Activated T-cell treated with anti-CD3 and anti-CD28 coated beads, Interleukin-2, amount 50 U/mL, for 4 hours (primary cell): ENCODE measurements around the gene POLDIP3. TPM values are rescaled to one million over a fixed set of nuclear protein-coding genes. Genes with fewer than 3 reads are reported as not detected.

Source experiments
- ATAC-seq, 2 donors: fragments of 200-7000 bp; cut with Tn5 transposase; one replicate each; pipeline ENCODE4 v1.10.0; 2021
- DNase-seq: peaks from one replicate; pipeline ENCODE4 v3.0.0-alpha.2; 2020
- H3K27me3 Mint-ChIP-seq: one replicate; pipeline ENCODE4 v1.8.0; 2021; ENCODE audit warnings: low read depth, mixed read lengths
- H3K36me3 Mint-ChIP-seq: one replicate; pipeline ENCODE4 v1.8.0; 2022; ENCODE audit warnings: mixed read lengths; ENCODE audit not compliant: insufficient read depth
- H3K4me1 Mint-ChIP-seq: one replicate; pipeline ENCODE4 v1.8.0; 2021; ENCODE audit warnings: low read depth, mixed read lengths
- H3K4me3 Mint-ChIP-seq: one replicate; pipeline ENCODE4 v1.8.0; 2021; ENCODE audit warnings: mild to moderate bottlenecking, moderate library complexity, mixed read lengths
- H3K9me3 Mint-ChIP-seq: one replicate; pipeline ENCODE4 v1.8.0; 2021; ENCODE audit warnings: mixed read lengths
- total RNA-seq, 3 donors: library from RNA; stranded (reverse); gene quantifications; one replicate each; pipeline ENCODE4 v1.2.1, GENCODE V29; 2021

The POLDIP3 gene
- total RNA-seq, 3 donors from 2014 or later = 71.8 to 82.6 (median 77.1) TPM

DNA sequence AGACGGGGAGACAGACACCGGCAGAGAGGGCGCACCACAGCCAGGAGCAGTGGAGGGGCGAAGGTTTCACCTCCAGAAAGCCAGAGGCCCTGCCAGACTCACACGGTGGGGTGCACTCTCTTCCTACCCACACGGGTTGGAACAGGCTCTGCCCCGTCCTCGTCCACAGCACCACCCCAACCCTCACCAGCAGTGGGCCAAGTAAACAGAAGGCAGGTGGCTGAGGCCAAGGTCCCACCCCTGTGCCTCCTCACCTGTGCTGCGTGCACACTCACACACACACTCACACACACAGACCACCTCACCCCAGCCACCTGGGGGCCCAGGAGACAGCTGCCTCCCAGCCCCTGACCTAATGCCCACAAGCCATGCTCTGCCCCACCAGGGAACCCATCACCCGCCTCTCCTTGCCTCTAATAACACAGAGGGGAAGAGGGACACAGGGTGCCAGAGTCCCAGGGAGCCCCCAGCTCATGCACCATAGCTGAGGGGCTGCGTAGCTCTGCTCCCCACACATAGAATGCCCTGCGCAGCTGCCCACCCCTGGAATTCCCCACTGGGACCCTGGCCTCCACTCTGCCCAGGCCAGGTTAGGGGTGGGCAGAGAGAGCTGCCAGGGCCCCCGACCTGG lies 31.4 kb upstream of the POLDIP3 start:
- Mint-ChIP-seq H3K27me3 (no peaks in the 10 kb centered on the region), H3K9me3 (no peaks in the 10 kb centered on the region), H3K36me3 (no peaks in the 10 kb centered on the region), H3K4me3 (no peak overlapping the region), H3K4me1 (peaks cover 44% of the 10 kb centered on the region)
- DNase-seq (no peak), ATAC-seq (no peak)

DNA sequence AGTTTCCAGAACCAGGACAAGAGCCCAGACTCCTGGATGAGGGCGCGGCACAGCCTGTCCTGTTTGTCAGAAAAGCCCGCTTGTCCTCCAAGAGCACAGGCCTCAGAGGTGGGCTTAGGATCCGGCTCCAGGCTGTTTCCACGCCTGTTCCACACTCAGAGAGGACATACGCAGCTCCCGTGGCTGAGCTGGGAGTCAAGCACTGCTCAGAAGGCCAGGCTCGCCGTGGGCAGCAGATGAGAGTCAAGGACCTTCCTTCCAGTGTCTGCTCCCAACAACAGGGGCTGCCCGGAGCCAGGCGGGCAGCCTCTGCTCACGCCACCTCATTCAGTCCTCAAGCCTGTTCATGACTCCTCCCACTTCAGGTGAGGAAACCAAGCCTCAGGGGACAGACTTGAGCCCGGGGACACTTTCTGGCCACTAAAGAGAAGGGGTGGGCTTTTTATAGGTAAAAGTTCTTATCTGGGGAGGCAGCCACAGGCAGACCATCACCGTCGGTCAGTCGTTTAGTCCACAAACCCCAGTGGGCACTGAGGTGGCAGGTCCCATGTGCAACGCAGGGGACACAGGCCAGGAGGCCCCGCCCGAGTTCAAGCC lies 30.8 kb upstream of the POLDIP3 start:
- Mint-ChIP-seq H3K9me3 (no peaks in the 10 kb centered on the region), H3K4me3 (no peak overlapping the region)
- ATAC-seq = no peak

DNA sequence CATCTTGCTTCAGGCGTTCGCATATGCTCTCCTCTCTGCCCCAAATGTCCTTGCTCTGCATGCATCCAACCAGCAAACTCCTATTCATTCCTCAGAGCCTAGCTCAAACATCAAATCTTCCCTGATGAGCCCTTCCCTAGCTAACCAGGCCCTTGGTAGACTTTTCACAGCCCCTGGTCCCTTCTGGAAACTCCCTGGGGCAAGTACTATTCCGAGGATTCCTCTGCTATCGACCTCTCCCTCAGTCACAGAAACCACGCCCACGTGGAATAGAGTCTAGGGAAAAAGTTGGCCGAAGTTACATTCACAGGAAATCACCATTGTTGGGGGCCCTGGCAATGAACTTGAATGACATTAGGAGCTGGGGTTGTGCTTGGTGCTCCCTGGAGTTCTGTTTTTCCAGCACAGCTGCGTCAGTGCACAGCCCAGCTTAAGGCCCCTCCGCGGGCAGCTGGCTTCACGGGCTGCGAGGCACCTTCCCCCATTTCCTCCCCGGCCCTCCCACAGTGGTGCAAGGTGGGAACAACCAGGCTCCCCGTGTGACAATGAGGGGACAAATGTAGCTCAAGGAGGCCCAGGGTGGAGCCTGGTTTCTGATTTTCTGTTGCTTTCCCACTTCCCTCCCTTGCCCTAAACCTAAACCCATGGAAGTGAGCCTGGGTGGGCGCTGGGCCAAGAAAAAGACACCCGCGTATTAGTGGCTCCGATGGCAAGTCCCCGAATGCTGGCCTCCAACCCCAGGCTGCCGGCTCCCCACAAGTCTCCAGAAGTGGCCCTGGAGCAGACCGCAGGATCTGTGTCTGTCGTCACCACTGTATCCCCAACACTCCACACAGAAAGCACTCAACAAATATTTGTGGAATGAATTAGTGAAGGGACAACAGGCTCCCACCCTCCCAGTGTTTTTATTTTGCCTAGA lies 30.0 kb upstream of the POLDIP3 start:
- H3K9me3 Mint-ChIP-seq = no peaks in the 10 kb centered on the region
- ATAC-seq = no peak
- DNase-seq = no peak
- peaks cover 42% of the 10 kb centered on the region for H3K4me1 Mint-ChIP-seq
- peaks cover 2% of the 10 kb centered on the region for H3K36me3 Mint-ChIP-seq
- no peaks in the 10 kb centered on the region for H3K27me3 Mint-ChIP-seq
- no peak overlapping the region for H3K4me3 Mint-ChIP-seq

More for the DNA sequence above, 30.8 kb upstream of the POLDIP3 start:
- DNase-seq = no peak
- Mint-ChIP-seq H3K27me3 (no peaks in the 10 kb centered on the region), H3K4me1 (peaks cover 44% of the 10 kb centered on the region), H3K36me3 (peaks cover 2% of the 10 kb centered on the region)

DNA sequence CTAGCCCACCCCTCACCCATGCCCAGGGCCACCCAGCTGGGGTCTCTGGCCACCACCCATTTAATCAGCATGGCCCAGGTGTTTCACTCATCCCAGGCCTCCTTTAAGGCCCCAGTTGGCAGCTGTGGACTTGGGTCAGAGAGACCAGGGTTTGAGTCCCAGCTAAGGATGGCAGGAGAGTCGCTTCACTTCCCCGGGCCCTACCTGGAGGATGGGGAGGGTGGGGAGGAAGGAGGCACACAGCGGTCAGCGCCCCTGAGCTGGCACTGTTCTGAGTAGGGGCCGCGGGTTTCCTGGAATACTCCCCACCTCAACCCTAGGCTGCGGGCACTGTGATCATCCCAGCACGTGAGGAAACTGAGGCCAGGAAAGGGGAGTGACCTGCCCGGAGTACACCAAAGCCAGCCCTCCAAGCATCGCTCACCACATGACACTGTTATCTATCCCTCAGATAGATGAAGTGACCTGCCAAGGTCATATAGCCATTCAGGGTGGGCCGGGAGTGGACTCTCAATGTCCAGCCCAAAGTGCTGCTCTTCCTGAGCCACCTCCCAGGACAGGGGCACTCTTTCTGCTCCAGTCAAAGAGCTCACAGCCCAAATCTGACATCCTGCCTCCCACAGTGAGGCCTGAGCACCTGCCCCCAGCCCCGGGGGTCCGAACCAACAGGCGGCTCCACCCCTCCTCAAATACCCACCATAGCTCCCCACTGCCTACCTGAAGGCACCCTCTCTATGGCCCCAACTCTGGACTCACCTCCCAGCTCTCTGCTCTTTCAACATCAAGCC lies 29.1 kb upstream of the POLDIP3 start:
- no peaks in the 10 kb centered on the region for H3K9me3 Mint-ChIP-seq
- no peaks in the 10 kb centered on the region for H3K27me3 Mint-ChIP-seq
- no peak overlapping the region for H3K4me3 Mint-ChIP-seq
- H3K4me1 Mint-ChIP-seq = peaks cover 41% of the 10 kb centered on the region
- peaks cover 2% of the 10 kb centered on the region for H3K36me3 Mint-ChIP-seq
- no peak for DNase-seq
- ATAC-seq = no peak

DNA sequence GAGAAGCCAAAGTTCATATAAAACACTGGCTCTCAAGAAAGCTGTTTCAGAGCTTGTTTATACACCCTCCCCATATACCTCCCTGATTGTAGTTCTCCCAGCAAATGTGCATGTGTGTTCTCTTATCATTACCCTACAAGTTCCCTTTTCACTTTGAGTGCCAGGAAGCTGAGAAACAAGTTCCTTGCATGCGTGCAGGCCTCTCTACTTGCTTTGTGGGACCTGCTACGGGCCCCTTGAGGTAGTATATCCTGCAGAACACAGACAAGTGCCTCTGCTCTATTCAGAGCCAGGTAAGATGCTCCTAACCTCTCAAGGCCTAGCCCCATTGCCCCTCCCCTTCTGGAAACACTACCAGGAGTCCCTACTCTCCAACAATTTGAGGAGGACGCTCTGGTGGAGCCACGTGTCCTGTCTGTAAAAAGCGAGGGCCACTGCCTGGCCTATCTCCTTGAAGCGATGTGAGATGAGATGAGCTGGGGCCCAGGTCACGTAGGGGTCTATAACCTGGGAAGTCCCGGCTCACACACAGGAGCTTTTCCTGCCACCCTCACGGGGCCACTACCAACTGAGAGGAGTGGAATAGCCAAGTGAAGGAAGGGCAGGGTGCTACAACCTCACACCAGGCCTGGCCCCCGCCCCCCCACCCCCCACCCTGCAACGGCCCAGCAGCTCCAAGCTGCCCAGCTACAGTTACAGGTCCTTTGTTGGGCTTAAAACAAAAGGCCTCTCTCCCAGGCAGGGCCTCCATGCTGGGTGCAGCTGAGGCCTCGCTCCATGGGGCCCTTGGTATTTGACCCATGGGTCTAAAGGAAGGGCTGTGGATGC lies 28.3 kb upstream of the POLDIP3 start:
- no peak for ATAC-seq
- Mint-ChIP-seq H3K27me3 (no peaks in the 10 kb centered on the region), H3K36me3 (peaks cover 2% of the 10 kb centered on the region), H3K4me3 (no peak overlapping the region), H3K4me1 (peaks cover 34% of the 10 kb centered on the region), H3K9me3 (no peaks in the 10 kb centered on the region)
- no peak for DNase-seq

DNA sequence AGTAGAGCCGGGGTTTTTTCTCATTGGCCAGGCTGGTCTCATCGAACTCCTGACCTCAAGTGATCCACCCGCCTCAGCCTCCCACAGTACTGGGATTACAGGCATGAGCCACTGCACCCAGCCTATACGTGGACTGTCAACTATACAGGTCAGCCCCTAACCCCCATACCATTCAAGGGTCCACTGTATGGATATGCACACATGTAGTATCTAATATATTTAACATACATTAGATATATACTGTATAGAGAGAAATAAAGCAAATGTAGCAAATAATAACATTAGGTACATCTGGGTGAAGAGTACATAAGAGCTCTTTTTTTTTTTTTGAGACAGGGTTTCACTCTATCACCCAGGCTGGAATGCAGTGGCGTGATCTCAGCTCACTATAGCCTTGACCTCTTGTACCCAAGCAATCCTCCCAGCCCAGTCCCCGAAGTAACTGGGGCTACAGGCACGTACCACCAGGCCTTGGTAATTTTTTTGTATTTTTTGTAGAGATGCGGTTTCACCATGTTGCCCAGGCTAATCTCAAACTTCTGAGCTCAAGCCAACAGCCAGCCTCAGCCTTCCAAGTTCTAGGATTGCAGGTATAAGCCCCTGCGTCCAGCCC lies 27.2 kb upstream of the POLDIP3 start:
- Mint-ChIP-seq H3K9me3 (no peaks in the 10 kb centered on the region), H3K4me1 (peaks cover 24% of the 10 kb centered on the region), H3K4me3 (no peak overlapping the region), H3K27me3 (no peaks in the 10 kb centered on the region), H3K36me3 (peaks cover 4% of the 10 kb centered on the region)
- no peak for ATAC-seq
- DNase-seq = no peak

DNA sequence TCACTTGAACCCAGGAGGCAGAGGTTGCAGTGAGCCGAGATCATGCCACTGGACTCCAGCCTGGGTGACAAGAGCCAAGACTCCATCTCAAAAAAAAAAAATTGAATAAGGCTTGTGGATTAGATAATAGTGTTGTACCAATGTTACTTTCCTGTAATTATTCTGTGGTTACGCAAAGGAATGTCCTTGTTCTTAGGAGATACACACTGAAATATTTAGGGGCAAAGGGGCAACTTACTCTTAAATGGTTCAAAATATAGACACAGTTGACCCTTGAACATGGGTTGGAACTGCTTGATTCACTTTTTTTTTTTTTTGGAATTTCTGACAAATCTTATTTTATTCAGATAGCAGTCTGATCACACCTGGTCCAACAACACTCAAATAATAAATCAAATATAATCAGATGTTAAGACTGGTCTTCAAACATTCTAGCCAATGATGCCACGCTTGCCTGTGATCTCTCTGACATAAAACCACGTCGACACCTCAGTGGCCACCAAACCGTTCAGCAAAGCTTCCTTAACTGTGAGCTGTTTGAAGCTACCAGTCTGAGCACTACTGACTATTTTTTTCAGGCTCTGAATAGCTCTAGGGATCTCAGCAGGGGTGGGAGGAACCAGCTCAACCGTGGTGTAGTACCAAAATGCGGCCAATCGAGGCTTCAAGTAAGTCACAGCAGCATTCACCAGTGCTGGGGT lies 25.0 kb upstream of the POLDIP3 start:
- ATAC-seq = no peak
- no peak overlapping the region for H3K4me3 Mint-ChIP-seq

DNA sequence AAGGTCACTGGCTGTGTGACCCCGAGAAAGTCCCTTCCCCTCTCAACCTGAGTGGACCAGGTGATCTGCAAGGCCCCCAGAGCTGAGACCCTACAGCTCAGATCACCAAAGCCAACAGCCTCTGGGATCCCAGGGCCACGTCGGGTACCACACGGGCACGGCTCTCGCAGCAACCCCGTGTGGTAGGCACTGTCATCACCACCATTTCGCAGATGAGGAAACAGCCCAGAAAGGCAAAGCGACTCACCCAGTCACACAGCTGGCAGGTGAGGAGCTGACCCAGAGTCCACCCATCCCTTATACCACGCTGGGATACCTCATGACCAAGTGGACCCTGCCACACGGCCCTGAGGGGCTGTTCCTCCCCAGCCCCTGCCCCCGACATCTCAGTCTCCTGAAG lies 22.9 kb upstream of the POLDIP3 start:
- no peak for DNase-seq
- ATAC-seq = no peak
- H3K4me1 Mint-ChIP-seq = no peaks in the 10 kb centered on the region
- peaks cover 8% of the 10 kb centered on the region for H3K36me3 Mint-ChIP-seq
- H3K27me3 Mint-ChIP-seq = no peaks in the 10 kb centered on the region
- H3K4me3 Mint-ChIP-seq = no peak overlapping the region
- no peaks in the 10 kb centered on the region for H3K9me3 Mint-ChIP-seq

More for the DNA sequence above, 25.0 kb upstream of the POLDIP3 start:
- Mint-ChIP-seq H3K27me3 (no peaks in the 10 kb centered on the region), H3K4me1 (peaks cover 6% of the 10 kb centered on the region), H3K36me3 (peaks cover 8% of the 10 kb centered on the region), H3K9me3 (no peaks in the 10 kb centered on the region)
- no peak for DNase-seq

DNA sequence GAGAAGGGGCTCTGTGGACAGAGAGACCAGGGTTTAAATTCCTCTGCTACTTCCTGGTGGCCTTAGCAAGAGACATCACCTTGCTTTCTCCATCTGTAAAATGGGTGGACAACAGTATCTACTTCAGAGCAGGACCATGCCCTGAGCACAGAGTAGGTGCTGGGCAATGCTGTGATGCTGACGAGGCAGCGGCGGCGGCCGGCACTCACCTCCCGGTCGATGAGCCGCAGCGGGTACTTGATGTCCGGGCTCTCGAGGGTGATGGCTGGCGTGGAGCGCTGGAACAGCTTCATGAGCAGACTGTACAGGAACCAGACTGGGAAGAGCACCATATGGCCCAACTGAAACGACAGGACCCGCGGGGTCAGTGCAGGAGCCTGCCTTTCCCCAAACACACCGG lies 21.8 kb upstream of the POLDIP3 start:
- H3K36me3 Mint-ChIP-seq = peaks cover 13% of the 10 kb centered on the region
- no peak overlapping the region for H3K4me3 Mint-ChIP-seq
- no peaks in the 10 kb centered on the region for H3K4me1 Mint-ChIP-seq
- H3K27me3 Mint-ChIP-seq = no peaks in the 10 kb centered on the region
- no peak for ATAC-seq
- no peak for DNase-seq
- H3K9me3 Mint-ChIP-seq = no peaks in the 10 kb centered on the region

DNA sequence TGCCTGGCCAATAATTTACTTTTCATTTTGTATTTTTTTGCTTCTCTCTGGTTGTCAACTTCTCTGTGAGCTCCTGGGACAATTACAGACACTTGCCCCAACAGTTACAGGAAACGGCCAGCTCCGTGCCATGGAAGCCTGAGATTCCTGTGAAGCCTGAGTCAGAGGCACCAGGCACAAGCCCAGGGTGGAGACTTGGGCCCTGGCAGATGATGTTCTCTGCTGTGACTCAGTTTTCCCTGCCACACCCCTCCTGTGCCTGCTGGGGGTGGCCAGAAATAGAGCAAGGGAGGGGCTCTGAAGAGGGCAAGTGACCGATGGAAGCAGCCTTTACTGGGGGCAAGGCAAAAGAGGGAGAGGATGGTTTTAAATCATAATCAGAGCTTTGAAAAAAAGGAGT lies 20.8 kb upstream of the POLDIP3 start:
- Mint-ChIP-seq H3K9me3 (no peaks in the 10 kb centered on the region), H3K27me3 (no peaks in the 10 kb centered on the region), H3K4me3 (no peak overlapping the region), H3K4me1 (no peaks in the 10 kb centered on the region), H3K36me3 (peaks cover 12% of the 10 kb centered on the region)
- DNase-seq (no peak), ATAC-seq (no peak)

DNA sequence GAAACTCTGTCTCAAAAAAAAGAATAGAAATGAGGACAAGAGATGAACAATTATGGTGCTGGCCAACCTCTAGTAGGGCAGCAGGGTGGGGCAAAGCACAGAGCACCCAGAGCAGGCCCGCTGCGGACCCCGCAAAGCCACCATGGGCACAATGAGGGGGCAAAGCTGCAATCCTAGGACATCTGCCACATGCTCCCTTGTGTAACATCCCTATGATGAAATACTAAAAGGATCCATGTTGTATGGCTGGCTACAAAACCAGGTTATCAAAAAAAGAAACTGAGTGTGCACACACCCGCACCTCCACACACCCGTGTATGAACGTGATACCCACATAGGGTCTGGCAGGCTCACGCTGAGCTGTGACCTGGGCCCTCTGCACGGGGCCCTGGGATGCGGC lies 18.3 kb upstream of the POLDIP3 start:
- Mint-ChIP-seq H3K36me3 (peaks cover 17% of the 10 kb centered on the region), H3K9me3 (no peaks in the 10 kb centered on the region), H3K4me3 (no peak overlapping the region), H3K4me1 (no peaks in the 10 kb centered on the region), H3K27me3 (no peaks in the 10 kb centered on the region)
- ATAC-seq (no peak), DNase-seq (no peak)

DNA sequence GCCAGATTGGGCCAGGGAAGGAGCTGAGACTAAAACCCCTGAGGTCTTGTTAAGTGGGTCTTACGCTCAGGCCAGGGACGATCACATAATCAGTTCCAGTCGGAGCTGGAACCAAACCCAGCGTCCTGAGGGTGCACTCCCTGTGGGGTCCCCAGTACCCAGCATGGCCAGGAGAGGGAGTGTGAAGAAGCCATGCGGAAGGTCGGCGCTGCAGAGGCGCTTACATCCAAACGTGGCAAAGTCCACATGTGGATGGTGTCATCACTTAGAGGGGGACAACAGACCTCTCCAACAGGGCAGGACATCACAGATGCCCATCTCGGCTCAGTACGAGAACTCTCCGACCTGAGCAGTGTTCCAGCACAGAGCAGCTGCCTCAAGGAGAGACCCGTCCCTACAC lies 17.4 kb upstream of the POLDIP3 start:
- Mint-ChIP-seq H3K4me3 (no peak overlapping the region), H3K36me3 (peaks cover 15% of the 10 kb centered on the region), H3K9me3 (no peaks in the 10 kb centered on the region), H3K27me3 (no peaks in the 10 kb centered on the region), H3K4me1 (no peaks in the 10 kb centered on the region)
- no peak for ATAC-seq
- DNase-seq = no peak
